NCI-H2196 treated with DMSO at 0.1 percent for 48 hours (cell line): ENCODE data around the gene TTLL9.

Experiments used
- DNase-seq: peaks from one replicate; lab custom pipeline; 2025; ENCODE audit not compliant: unreplicated experiment; lab: John Stamatoyannopoulos, UW

The TTLL9 gene

DNA sequence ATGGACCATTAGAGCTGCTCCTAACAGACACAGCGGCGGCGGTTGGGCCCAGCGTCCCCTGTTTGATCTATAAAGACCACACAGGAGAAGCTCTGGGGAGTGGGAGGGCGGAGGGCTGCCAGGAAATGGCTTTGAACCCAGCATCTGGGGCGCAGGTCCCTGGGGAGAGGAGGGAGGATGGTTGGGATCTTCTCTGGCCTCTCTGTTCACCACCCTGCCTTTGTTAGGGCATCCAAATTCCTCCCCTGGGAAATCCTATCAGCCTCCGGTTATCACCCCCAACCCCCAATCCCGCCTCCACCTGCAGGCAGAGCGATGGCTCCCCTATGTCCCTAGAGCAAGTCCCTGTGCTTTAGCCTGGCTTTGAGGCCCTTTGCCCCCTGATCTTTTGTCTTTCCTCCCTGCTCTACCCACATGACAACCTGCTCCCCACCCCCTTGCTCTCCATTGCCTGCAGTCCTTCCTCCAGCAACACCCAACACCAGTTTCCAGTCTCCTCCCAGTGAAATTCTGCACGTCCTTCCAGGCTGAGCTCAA is 104.6 kb downstream of the TTLL9 start:
- no peak for DNase-seq

DNA sequence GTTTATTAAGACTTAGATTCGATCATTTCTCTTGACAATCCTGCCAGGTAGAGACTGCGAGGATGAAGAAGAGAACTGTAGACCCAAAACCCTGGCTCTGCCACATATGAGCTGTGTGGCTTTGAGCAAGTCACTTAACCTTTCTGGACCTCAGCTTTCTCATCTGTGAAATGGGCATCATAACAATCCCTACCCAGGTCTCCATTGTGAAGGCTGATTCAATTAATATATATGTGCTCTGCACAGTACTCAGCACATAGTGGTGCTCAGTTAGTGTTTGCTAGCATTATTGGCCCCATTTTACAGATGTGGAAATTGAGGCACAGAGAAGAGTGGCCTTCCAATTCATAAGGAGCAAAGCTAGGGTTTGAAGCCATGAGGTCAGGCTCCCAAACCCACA is 105.4 kb downstream of the TTLL9 start:
- no peak for DNase-seq

DNA sequence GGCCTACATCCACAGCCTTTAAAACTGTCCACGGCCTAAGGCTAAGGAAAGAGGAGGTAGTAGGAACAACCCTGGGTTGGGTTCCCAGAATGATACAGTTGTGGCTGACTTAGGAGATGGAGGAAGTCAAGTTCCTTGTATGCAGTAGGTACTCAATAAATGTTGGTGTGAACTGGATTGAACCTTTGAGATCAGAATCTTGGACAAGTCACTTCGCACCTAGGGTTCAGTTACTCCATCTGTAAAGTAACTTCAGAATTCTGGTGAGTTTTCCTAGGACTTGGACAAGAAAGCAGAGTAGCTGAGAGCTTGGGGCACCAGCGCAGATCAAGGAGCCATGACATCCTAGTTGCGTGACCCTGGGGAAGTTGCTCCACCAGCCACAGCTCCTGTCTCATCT is 106.6 kb downstream of the TTLL9 start:
- DNase-seq: no peak

DNA sequence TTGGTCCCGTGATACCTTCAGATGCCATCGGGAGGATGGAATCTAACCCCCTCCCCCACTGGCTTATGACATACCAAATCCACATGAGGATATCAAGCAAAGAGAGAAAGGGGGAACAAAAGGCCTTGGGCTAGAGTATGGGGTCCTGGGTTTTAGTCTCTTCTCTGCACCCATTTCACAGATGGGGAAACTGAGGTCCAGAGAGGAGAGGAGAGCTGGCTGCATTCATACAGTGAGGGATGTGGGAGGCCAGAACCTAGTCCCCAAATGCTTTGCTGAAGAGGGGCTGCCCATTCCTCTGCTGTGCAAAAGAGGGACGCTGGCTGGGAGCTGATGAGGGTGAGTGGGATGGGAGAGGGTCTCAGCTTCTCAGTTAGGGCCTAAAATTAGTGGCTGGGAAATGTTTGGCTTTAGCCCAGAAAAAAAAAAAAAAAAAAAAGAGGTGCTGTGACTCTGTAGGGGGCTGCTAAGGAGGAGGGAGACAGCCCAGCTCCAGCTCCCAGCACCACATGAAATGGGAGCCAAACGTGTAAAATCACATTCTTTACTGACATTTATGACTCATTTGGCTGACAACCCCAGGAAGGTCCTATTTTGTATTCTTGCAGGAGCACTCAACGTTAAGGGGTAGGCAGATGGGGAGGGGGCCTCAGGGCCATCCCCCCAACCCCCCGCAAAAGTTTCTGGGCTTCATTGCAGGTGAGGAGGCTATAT is 109.4 kb downstream of the TTLL9 start:
- no peak for DNase-seq

DNA sequence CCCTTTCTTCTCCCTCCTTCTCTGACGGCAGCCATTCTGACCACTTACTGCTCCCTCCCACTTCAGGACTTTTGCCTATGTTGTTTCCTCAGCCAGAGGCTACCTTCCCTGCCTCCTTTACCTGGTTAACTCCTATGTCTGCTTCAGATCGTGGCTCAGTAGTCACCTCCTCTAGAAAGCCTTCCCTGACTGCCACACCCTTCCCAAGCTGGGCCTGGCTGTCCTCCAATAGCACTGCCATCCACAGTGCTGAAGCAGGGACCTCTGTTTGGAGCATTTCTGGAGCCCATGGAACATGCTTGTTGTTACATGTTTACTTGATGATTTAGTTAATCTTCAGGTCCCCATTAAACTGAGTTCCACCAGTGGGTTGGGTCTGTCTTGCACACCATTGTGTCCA is 111.3 kb downstream of the TTLL9 start:
- no peak for DNase-seq

DNA sequence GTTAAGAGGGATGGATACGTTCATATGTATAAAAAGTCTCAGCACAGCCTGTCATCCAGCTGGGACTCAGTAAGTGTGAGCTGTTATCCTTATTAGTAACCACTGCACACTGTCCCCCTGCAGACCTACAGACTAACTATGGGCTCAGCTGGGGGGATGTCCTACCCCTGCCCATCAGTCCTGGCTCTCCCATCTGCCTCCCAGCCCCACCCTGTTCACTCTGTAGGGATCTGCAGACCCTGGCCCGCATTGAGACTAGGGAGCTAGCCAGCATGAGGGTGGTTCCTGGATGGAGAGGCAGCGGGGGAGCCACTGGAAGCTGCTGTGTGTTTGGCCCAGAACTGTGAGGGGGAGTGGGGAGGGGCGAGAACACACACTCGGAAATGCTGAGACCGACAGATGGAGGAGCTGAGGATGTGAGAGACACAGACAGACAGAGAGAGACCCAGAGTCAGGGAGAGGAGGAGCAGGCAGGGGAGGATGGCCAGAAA is 114.6 kb downstream of the TTLL9 start:
- DNase-seq: no peak

DNA sequence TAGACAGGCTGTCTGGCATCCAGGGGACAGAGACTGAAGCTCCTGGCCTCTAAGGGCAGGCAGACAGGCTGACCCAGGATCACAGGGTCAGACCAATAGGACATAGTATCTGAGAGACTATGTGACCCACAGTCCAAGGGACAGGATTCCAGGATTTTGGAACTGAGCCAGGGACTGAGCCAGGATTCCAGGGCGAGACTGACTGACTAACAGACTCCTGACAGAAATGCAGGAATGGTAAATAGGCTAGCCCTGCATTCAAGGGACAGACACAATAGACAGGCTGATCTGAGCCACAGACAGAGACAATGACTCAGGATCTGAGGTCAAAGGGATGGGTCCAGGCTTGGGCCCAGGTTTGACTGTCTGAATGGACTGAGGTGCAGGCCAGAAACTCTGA is 117.3 kb downstream of the TTLL9 start:
- DNase-seq: no peak

DNA sequence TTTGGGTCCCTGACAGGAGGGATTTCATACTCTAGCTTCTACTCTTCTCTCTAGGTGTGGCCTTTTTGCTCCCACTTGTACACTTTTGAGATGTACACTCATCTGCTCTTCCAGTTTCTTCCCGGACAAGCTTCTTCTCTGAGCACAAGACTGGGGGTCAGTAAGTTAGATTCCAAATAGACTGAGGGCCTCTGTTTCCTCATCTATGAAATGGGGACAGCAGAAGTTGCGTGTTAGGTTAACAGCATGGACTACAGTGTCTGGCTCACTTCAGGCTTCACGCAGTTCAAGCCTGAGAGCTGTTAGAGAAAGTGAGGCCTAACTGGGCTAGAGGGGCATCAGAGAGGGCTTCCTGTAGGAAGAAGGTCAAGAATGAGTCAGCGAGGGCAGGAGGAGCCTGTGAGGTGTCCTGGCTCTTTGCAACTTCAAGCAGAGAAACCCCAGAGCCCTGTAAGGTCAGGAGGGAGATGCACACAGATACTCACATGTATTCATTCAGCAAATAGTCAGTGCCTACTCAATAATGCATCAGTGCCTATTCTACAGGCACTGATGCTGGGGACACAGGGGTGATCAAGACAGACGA is 118.1 kb downstream of the TTLL9 start:
- DNase-seq: no peak

DNA sequence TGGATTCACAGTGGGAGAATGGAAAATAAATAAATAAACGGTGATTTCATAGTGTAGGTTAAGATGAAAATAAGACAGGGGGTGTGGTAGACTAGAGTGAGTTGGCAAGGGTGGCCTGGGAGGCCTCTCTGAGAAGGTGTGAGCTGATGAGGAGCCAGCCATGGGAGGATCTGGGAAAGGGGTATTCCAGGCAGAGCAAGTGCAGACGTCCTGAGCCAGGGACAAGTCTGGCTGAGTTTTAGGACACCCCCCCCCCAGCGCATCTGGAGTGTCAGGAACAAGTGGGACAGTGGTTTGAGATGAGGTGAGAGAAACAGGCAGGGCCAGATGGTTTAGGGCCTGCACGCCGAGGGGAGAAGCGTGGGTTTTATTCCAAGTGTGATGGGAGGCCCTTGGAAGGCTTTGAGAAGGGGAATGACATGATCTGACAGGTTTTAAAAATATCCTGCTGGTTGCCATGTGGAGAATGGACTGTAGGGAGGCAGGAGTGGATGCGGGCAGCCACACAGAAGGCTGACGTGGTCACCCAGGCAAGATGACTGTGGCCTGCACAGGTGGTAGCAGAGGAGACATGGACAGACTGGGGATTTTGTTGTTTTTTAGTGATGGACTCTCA is 118.7 kb downstream of the TTLL9 start:
- DNase-seq: no peak

DNA sequence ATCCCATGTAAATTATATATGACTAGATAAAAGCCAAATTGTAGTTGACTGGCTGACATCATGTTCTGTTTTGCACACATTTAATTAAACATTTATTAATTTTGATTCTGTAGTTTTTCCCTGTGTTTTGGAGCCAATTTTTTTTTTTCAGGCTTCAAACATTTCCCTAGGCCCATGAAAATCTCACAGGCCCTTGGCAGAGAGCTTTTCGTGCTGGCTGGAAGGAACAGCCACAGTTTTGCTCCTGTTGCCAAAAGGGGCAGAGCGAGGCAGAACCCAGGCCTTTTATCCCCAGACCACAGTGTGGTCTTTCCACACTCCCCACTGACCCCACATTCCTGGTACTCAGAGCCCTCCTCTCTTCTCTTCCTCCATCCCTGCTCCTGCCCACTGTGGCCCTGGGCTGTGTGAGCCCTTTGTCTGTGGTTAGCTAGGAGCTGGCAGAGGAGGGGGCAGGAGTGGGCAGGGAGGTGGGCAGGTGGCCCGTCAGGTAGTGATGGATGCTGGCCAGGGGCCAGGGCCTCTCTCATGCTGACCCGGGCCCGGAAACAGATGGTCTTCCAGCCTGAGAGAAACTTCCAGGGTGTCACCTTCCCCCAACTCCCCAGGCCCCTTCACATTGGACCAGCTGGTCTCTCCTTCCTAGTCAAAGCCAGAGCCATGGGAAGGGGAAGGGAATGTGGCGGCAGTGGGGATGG is 120.4 kb downstream of the TTLL9 start:
- no peak for DNase-seq

DNA sequence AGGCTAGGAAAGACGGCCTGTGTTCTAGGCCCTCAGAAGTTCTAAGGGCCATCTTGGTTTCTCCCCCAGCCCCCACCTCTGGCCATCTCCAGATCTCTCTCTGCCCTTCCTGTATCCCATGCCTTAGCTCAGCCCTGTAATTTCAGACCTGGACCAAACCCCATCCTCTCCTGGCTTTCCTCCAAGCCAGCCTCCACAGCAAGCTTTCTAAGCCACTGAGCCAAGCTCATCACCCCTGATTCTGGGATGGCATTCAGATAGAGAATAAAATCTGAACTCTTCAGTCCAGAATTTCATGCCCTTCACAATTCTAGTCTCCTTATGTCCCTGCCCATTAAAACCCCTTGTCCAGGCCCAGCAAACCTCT is 120.9 kb downstream of the TTLL9 start:
- DNase-seq: no peak

DNA sequence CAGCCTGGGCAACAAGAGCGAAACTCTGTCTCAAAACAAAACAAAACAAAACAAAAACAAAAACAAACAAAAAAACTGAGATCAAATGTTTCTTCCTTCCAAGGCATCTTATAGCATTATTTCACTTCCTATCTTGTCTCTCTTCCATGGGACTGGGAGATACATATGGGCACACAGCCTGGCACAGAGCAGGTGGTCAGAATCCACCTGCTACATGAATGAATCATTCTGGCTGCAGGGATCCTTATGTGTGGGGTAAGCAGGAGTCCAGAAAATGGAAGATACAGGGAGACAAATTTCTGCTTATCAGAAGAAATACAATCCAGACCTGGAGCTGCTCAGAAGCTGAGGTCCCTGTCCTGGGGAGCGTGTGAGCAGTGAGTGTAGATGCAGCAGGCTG is 121.7 kb downstream of the TTLL9 start:
- no peak for DNase-seq
